DND-41 (cell line): ENCODE measurements around the gene MOK.

Experiments used
- ATAC-seq: fragments of 200-7000 bp; cut with Tn5 transposase; 3 replicates; pipeline ENCODE4 v1.9.1; 2021; ENCODE audit warnings: low read depth; ENCODE audit not compliant: insufficient read depth
- DNase-seq: peaks from one replicate; pipeline ENCODE4 v3.0.0-alpha.2; 2020
- H2AFZ ChIP-seq: 2 replicates; pipeline ENCODE4 v1.6.0; 2012; ENCODE audit warnings: low read depth, low read length
- H3K27ac ChIP-seq: 2 replicates; pipeline ENCODE4 v1.5.1; 2012; ENCODE audit warnings: low read length, inconsistent platforms
- H3K27me3 ChIP-seq: fragments of 200-600 bp; sonication (generic); 2 replicates; pipeline ENCODE4 v1.6.0; 2012; ENCODE audit warnings: low read length, mild to moderate bottlenecking, inconsistent platforms; ENCODE audit not compliant: insufficient read depth, poor library complexity
- H3K36me3 ChIP-seq: 2 replicates; pipeline ENCODE4 v1.5.1; 2012; ENCODE audit warnings: low read length, inconsistent platforms; ENCODE audit not compliant: insufficient read depth
- H3K4me1 ChIP-seq: 2 replicates; pipeline ENCODE4 v1.5.1; 2012; ENCODE audit warnings: mild to moderate bottlenecking, low read length; ENCODE audit not compliant: insufficient read depth
- H3K4me2 ChIP-seq: 2 replicates; pipeline ENCODE4 v1.6.0; 2012; ENCODE audit warnings: mild to moderate bottlenecking, moderate library complexity, low read length, inconsistent platforms; ENCODE audit not compliant: insufficient read depth
- H3K4me3 ChIP-seq, 2 experiments: fragments of 200-600 bp in 1 of 2; shearing (Covaris generic) in 1 of 2; 2 replicates each; pipeline ENCODE4 v1.5.1; 2012 to 2016; ENCODE audit warnings: inconsistent platforms in 2 of 2, low read length in 2 of 2, mild to moderate bottlenecking in 2 of 2, low read depth in 1 of 2, moderate library complexity in 1 of 2
- H3K79me2 ChIP-seq: 2 replicates; pipeline ENCODE4 v1.6.0; 2012; ENCODE audit warnings: low read length, inconsistent platforms; ENCODE audit not compliant: insufficient read depth
- H3K9ac ChIP-seq: 2 replicates; pipeline ENCODE4 v1.6.0; 2012; ENCODE audit warnings: low read depth, mild to moderate bottlenecking, inconsistent platforms, low read length, moderate library complexity
- H3K9me3 ChIP-seq: 2 replicates; pipeline ENCODE4 v1.5.1; 2012; ENCODE audit warnings: low read length, moderate library complexity, mild to moderate bottlenecking, inconsistent platforms; ENCODE audit not compliant: insufficient read depth, severe bottlenecking
- H4K20me1 ChIP-seq: 2 replicates; pipeline ENCODE4 v1.6.0; 2012; ENCODE audit warnings: low read length; ENCODE audit not compliant: insufficient read depth
- CTCF ChIP-seq: IDR thresholded peaks from 2 replicates; pipeline ENCODE4 v1.5.1; 2012; ENCODE audit warnings: borderline replicate concordance, low read length, moderate library complexity, mild to moderate bottlenecking; ENCODE audit not compliant: poor library complexity, severe bottlenecking; ENCODE audit errors: extremely low read depth
- EZH2 ChIP-seq: IDR thresholded peaks from 3 replicates; pipeline ENCODE4 v1.6.1; 2012; ENCODE audit warnings: borderline replicate concordance, low read depth, mild to moderate bottlenecking, moderate library complexity, low read length, inconsistent platforms; ENCODE audit not compliant: severe bottlenecking

MOK gene

GRCh38 chr14:102182190-102182589 is 122.8 kb downstream of the MOK start:
- Histone ChIP-seq H3K79me2 (peaks cover 83% of the 10 kb centered on the region), H3K4me1 (no peaks in the 10 kb centered on the region), H3K9ac (no peak overlapping the region), H3K4me3 (no peak overlapping the region), H3K27ac (no peak overlapping the region), H4K20me1 (peaks cover 60% of the 10 kb centered on the region), H3K9me3 (no peaks in the 10 kb centered on the region), H3K4me2 (no peak overlapping the region), H3K27me3 (no peaks in the 10 kb centered on the region), H2AFZ (no peak overlapping the region), H3K36me3 (no peaks in the 10 kb centered on the region)
- no peak for DNase-seq
- no peak for ATAC-seq
- no peak for TF ChIP-seq EZH2
- TF ChIP-seq CTCF = no peak

GRCh38 chr14:102181187-102181586 is 123.8 kb downstream of the MOK start:
- Histone ChIP-seq H4K20me1 (peaks cover 58% of the 10 kb centered on the region), H2AFZ (no peak overlapping the region), H3K9ac (no peak overlapping the region), H3K27me3 (no peaks in the 10 kb centered on the region), H3K27ac (no peak overlapping the region), H3K79me2 (peaks cover 79% of the 10 kb centered on the region), H3K9me3 (no peaks in the 10 kb centered on the region), H3K4me2 (no peak overlapping the region), H3K4me1 (no peaks in the 10 kb centered on the region), H3K36me3 (no peaks in the 10 kb centered on the region), H3K4me3 (no peak overlapping the region)
- DNase-seq = no peak
- TF ChIP-seq CTCF (no peak), EZH2 (no peak)
- no peak for ATAC-seq

DNA sequence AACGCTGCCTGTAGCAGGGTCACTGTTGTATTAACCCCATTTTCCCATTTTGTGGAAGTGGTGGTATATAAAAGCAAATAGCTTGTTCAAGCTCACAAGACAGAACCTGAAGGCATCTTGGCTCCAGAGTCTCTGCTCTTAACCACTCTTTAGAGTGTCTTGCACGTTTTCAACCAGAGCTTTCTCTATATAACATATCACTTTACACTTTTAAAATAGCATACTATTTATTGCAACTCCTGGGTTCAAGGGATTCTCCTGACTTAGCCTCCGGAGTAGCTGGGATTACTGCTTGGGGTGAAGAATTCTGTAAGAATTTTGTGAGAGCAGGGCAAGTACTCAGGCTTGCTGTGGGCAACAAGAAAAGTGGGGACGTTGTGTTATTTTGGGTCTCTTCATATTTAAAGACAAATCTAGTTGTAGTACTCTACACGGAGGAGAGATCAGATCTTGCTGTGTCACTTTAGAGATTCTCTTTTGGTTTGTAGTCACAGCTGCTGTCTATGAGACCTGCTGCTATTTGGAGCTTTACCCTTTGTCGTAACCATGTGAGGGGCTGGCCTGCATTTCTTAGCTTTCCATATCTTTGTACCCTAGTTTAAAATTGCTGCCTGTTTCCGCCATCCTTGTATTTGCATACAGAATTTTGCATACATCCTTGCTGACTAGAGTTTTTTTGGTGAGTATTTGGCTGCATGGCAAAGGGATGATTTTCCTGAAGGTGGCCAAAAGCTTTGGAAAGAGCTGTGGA is 124.5 kb downstream of the MOK start:
- H3K27me3 ChIP-seq = no peaks in the 10 kb centered on the region
- no peaks in the 10 kb centered on the region for H3K4me1 ChIP-seq
- peaks cover 79% of the 10 kb centered on the region for H3K79me2 ChIP-seq
- no peak for ATAC-seq
- peaks cover 56% of the 10 kb centered on the region for H4K20me1 ChIP-seq
- H3K4me2 ChIP-seq = no peak overlapping the region
- no peak for DNase-seq
- no peak overlapping the region for H3K4me3 ChIP-seq
- no peaks in the 10 kb centered on the region for H3K9me3 ChIP-seq
- H3K36me3 ChIP-seq = no peaks in the 10 kb centered on the region
- H3K9ac ChIP-seq = no peak overlapping the region
- H2AFZ ChIP-seq = no peak overlapping the region
- TF ChIP-seq EZH2 (no peak), CTCF (no peak)
- H3K27ac ChIP-seq = no peak overlapping the region
